Measurements from ENCODE around the gene KRABD2.
"Not testable (repeated sequence)": the region's sequence is repeated elsewhere in the genome, so short reads cannot be mapped to it uniquely, and the experiment has no call there.

Gene KRABD2

DNA sequence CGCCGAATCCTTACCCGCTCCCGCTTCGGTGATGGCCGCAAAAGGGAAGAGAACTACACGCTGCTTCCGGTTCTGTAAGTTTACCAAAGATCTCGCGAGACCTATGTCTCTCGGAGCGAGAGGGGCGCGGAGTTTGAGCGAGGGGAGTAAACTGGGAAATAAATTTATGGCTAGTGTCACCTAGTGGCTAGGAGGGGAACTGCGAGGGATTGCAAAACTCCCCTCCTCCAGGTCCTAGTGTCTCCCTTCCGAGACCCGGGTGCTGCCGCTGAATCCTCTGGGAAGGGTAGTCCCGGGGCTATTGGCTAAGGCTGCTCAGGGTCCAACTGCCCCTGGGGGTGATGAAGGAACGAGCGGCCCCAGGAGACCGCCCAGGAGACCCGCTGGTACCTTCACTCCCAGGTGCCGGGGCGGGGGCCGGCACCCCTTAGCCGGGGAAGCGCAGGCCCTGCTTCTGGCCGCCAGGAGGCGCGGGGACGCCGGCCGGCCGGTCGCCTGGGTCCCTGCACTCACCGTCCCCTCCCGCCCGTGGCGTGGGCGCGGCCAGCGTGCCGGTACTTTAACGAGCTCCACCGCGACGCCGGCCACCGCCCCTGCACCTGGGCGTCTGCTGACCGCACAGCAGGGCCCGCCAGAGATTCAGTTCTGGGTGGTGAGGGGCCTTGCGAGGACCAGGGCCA is 6.8 kb upstream of the KRABD2 start, which contains the start of gene RPL26:
Gene RPL26 (minus strand): TSS at position 51 of the 680 bp plus-strand sequence. CDS start 883 bp downstream, outside the sequence.
- TF ChIP-seq, protein P1, sequence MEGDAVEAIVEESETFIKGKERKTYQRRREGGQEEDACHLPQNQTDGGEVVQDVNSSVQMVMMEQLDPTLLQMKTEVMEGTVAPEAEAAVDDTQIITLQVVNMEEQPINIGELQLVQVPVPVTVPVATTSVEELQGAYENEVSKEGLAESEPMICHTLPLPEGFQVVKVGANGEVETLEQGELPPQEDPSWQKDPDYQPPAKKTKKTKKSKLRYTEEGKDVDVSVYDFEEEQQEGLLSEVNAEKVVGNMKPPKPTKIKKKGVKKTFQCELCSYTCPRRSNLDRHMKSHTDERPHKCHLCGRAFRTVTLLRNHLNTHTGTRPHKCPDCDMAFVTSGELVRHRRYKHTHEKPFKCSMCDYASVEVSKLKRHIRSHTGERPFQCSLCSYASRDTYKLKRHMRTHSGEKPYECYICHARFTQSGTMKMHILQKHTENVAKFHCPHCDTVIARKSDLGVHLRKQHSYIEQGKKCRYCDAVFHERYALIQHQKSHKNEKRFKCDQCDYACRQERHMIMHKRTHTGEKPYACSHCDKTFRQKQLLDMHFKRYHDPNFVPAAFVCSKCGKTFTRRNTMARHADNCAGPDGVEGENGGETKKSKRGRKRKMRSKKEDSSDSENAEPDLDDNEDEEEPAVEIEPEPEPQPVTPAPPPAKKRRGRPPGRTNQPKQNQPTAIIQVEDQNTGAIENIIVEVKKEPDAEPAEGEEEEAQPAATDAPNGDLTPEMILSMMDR (IDR thresholded peaks at IDR 0.05): peak; percentile 98 to 99 (median 98)
- peak; percentile 76 to 80 for TF ChIP-seq POLR2A (IDR thresholded peaks at IDR 0.05)
- DNase-seq: peak; percentile 95 to 99 (median 96)
- peak within 1 kb of the TSS; percentile 78 to 96 (median 92) for H3K27ac ChIP-seq
- H3K4me3 ChIP-seq: peak within 1 kb of the TSS; percentile 75 to 79 (median 78)
- H3K27me3 ChIP-seq: no peaks in the 10 kb centered on the region
- no peaks in the 10 kb centered on the region for H3K9me3 ChIP-seq
- peaks cover 0 to 34% (median 0%) of the 10 kb centered on the region in 3 donors for H3K36me3 ChIP-seq
- H3K4me1 ChIP-seq: peaks cover 0 to 32% (median 14%) of the 10 kb centered on the region in 4 donors

DNA sequence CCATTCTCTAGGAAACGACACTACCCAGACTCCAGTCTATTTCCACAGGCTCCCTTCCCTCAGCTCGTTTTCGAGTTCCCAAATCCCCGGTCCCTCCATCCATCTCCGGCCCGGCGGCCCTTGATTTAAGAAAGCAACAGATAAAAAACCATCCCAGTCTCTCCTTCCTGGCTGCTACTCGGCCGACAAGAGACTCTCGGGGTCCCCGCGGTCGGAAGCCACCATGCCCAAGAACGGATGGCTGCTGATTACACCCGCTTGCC is 6.3 kb upstream of the KRABD2 start:
- no peaks in the 10 kb centered on the region for H3K27me3 ChIP-seq
- peak in 1 of 2 donors; percentile 72 for TF ChIP-seq POLR2A (IDR thresholded peaks at IDR 0.05)
- TF ChIP-seq, protein P1 (IDR thresholded peaks at IDR 0.05): no peak

DNA sequence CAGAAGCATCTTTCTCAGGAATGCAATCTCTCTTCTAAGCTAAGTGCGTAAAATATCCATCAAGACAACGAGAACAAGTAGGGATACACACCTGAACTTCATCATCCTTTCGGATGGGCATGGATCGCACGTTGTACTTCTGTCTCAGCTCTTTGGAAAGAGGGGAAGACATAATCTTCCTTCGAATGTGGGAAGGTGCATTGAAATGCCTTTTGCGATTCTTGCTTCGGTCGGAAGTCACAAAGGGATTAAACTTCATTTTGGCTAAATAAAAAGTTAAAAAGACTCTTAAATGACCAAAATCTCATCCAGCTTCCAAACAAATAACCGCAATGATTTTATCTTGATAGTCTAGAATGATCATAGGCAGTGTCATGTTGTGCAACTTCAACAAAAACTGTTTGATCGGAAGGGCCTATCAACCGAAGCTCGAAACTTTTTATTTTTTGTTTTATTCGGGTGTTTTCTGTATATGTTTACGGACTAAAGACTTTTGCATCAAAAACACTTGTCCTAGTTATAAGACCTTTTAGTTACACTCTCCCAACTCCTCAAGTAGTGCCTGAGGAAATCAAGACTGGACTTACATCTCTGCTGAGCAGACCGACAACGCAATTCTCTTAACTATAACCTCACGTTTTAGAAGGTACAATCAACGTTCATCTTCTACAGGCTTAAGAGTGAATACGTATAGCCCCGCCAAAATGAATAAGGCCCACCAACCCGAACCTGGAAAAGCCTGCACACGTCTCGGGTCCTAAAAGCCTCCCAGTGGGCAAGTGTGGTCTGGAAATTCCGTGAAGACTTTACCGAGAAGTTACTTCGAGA is 5.8 kb upstream of the KRABD2 start:
- Histone ChIP-seq H3K4me1 (peaks cover 0 to 32% (median 14%) of the 10 kb centered on the region in 4 donors), H3K27me3 (no peaks in the 10 kb centered on the region), H3K36me3 (peaks cover 0 to 44% (median 0%) of the 10 kb centered on the region in 3 donors), H3K27ac (peak overlapping the region; percentile 78 to 96 (median 92)), H3K4me3 (peak overlapping the region; percentile 75 to 79 (median 78)), H3K9me3 (no peaks in the 10 kb centered on the region)
- DNase-seq: no peak
- TF ChIP-seq POLR2A (IDR thresholded peaks at IDR 0.05): no peak
- TF ChIP-seq, protein P1 (IDR thresholded peaks at IDR 0.05): no peak

More for the DNA sequence above, 6.3 kb upstream of the KRABD2 start:
- H3K36me3 ChIP-seq: peaks cover 0 to 39% (median 0%) of the 10 kb centered on the region in 3 donors
- H3K27ac ChIP-seq: peak overlapping the region; percentile 78 to 96 (median 92)
- DNase-seq: no peak
- H3K4me3 ChIP-seq: peak overlapping the region; percentile 75 to 79 (median 78)
- no peaks in the 10 kb centered on the region for H3K9me3 ChIP-seq
- H3K4me1 ChIP-seq: peaks cover 0 to 32% (median 14%) of the 10 kb centered on the region in 4 donors

DNA sequence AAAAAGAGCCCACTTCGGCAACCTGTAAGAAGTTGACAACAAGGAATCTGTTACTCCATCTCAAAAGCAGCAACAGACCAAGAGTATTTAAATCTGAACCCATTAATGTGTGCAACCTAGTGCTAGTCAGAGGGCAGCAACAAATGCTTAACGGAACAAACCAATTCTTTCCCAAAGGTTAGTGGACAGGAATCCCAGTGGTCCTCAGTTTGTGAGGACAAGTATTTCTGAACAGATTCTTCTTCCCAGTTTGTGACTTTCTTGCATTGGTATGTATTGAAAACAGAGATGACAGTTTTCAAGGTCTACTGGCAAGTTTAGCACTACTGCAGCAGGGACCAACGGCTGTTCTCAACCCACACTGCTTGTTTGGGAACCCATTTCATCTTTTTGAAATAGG is 3.5 kb upstream of the KRABD2 start:
- peaks cover 0 to 48% (median 0%) of the 10 kb centered on the region in 3 donors for H3K36me3 ChIP-seq
- no peak for DNase-seq

DNA sequence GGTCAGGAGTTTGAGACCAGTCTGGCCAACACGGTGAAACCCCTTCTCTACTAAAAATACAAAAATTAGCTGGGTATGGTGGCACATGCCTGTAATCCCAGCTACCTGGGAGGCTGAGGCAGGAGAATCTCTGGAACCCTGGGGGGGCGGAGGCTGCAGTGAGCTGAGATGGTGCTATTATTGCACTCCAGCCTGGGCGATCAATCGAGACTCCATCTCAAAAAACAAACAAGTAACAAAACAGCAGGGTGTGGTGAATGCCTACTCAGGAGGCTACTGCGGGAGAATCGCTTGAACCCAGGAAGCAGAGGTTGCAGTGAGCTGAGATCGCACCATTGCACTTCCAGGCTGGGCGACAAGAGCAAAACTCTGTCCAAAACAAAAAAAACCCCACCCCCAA is 1.6 kb upstream of the KRABD2 start:
- H3K36me3 ChIP-seq: peaks cover 0 to 48% (median 0%) of the 10 kb centered on the region in 3 donors
- not testable (repeated sequence) for H3K27me3 ChIP-seq, H3K27ac ChIP-seq

More for the DNA sequence above, 3.5 kb upstream of the KRABD2 start:
- Histone ChIP-seq H3K9me3 (no peaks in the 10 kb centered on the region), H3K4me3 (no peak overlapping the region), H3K4me1 (peaks cover 0 to 47% (median 17%) of the 10 kb centered on the region in 4 donors), H3K27ac (no peak overlapping the region), H3K27me3 (no peaks in the 10 kb centered on the region)
- TF ChIP-seq, protein P1 (IDR thresholded peaks at IDR 0.05): no peak
- no peak for TF ChIP-seq POLR2A (IDR thresholded peaks at IDR 0.05)

DNA sequence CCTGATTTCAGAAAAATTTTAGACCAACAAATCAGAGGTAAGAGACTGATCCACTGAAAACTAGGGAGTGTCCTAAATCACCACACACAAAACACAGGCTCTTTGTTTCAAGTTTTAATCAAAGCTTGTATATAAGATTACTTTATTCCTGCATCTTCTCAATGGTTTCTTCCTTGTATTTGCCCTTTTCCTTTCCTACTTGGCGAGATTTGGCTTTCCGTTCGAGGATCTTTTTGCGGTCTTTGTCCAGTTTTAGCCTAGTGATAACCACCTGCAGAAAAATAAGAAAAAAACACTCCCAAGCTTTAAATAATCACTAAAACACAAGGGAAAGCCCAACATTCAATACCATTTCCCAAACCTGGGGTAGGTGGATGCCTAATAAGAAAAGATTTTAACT is 918 bp upstream of the KRABD2 start:
- no peak for TF ChIP-seq POLR2A (IDR thresholded peaks at IDR 0.05)
- TF ChIP-seq, protein P1 (IDR thresholded peaks at IDR 0.05): no peak
- Histone ChIP-seq H3K36me3 (peaks cover 0 to 48% (median 0%) of the 10 kb centered on the region in 3 donors), H3K27me3 (no peaks in the 10 kb centered on the region), H3K4me3 (no peak overlapping the region), H3K27ac (peak overlapping the region in 2 of 4 donors; percentile 79 to 80), H3K9me3 (no peaks in the 10 kb centered on the region), H3K4me1 (peaks cover 0 to 44% (median 17%) of the 10 kb centered on the region in 4 donors)
- DNase-seq: no peak

More for the DNA sequence above, 1.6 kb upstream of the KRABD2 start:
- peaks cover 0 to 44% (median 17%) of the 10 kb centered on the region in 4 donors for H3K4me1 ChIP-seq
- not testable (repeated sequence) for DNase-seq, H3K4me3 ChIP-seq, H3K9me3 ChIP-seq

Measured in Peyer's patch (tissue), 4 donors.